ENCODE data around the gene KAT2B. TPM values are rescaled to one million over a fixed set of nuclear protein-coding genes. Genes with fewer than 3 reads are reported as not detected.

Gene KAT2B
- total RNA-seq, 2 donors from 2014 or later: 14.5 to 25.2 TPM

DNA sequence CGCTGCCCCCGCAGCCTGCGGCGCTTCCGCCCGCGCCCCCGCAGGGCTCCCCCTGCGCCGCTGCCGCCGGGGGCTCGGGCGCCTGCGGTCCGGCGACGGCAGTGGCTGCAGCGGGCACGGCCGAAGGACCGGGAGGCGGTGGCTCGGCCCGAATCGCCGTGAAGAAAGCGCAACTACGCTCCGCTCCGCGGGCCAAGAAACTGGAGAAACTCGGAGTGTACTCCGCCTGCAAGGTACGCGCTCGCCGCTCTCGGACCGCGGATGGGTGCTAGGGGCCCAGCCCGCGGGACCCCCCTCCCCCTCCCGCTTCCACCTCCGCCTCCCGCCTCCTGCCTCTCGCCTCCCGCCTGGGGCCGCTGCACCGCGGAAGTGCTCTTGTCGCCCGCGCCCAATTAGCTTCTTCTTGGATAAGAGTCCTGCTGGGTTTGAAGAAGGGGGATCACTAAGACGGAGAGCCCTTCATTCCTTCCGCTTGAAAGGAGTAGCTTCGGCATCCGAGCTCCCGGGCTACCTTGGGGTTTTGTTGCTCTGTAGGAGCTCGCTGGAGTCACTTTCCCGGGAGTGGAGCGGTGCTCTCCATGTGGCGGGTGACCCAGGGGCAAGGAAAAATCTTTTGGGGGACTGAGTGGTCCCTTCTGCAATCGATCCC lies 426 bp downstream of the KAT2B start:
- no peaks in the 10 kb centered on the region for H3K27me3 ChIP-seq
- no peaks in the 10 kb centered on the region for H3K9me3 ChIP-seq
- H3K27ac ChIP-seq: peak overlapping the region; percentile 88 to 99 (median 94)
- peak; percentile 21 to 39 (median 34) for TF ChIP-seq POLR2A (IDR thresholded peaks at IDR 0.05)
- TF ChIP-seq, protein P1, sequence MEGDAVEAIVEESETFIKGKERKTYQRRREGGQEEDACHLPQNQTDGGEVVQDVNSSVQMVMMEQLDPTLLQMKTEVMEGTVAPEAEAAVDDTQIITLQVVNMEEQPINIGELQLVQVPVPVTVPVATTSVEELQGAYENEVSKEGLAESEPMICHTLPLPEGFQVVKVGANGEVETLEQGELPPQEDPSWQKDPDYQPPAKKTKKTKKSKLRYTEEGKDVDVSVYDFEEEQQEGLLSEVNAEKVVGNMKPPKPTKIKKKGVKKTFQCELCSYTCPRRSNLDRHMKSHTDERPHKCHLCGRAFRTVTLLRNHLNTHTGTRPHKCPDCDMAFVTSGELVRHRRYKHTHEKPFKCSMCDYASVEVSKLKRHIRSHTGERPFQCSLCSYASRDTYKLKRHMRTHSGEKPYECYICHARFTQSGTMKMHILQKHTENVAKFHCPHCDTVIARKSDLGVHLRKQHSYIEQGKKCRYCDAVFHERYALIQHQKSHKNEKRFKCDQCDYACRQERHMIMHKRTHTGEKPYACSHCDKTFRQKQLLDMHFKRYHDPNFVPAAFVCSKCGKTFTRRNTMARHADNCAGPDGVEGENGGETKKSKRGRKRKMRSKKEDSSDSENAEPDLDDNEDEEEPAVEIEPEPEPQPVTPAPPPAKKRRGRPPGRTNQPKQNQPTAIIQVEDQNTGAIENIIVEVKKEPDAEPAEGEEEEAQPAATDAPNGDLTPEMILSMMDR (IDR thresholded peaks at IDR 0.05): peak in 4 of 7 experiments; percentile 3 to 33 (median 21)
- ATAC-seq (peak; percentile 64), DNase-seq (peak; percentile 74 to 81 (median 78))
- peaks cover 43% of the 10 kb centered on the region for H3K4me1 ChIP-seq
- WGBS, 2 donors: 0 to 1% methylated on average over 18 to 49 of the region's 64 CpGs
- intact Hi-C loops (cut with DNase I): no loop called here
- no peaks in the 10 kb centered on the region for H3K36me3 ChIP-seq (replicated peaks in 1 of 2; ENCODE audit: insufficient read depth in 1 of 2, low read depth in 2 of 2)
- peak overlapping the region; percentile 49 to 81 for H3K4me3 ChIP-seq

DNA sequence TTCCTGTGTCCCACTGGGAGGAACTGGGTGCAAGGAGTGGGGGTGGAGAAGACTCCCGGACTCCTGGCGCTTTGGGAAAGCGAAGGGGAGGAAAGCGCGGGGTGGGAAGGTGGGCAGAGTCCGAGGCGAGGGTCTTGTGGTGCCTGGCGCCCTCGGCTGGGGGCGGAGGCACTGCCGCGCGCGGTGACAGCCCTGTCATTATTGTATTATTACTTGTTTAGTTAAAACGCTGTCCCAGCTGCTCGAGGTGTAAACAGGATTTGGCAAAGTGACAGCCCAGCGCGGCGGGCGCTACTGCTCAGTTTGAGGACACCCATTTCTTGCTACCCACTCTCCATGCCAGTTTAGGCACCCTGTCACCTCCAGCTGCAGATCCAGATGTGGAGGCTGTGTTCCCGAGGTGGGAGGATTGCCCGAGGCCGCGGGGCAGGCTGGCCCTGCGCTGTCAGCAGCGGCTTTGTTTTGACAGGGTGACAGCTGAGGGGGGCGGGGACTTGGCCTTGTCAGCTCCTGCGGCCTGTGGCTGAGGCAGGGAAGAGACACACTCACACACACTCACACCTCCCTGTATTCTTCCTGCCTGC lies 1.0 kb downstream of the KAT2B start:
- no peaks in the 10 kb centered on the region for H3K36me3 ChIP-seq (replicated peaks in 1 of 2; ENCODE audit: insufficient read depth in 1 of 2, low read depth in 2 of 2)
- H3K27ac ChIP-seq: peak overlapping the region; percentile 88 to 99 (median 94)
- peak overlapping the region; percentile 49 to 81 for H3K4me3 ChIP-seq
- 0 to 2% methylated on average over 21 to 28 of the region's 28 CpGs for WGBS, 2 donors
- intact Hi-C loops (cut with DNase I): no loop called here
- H3K9me3 ChIP-seq: no peaks in the 10 kb centered on the region
- ATAC-seq (peak; percentile 58), DNase-seq (peak; percentile 88 to 93 (median 90))
- peak in 2 of 3 donors; percentile 50 to 54 for TF ChIP-seq POLR2A (IDR thresholded peaks at IDR 0.05)
- TF ChIP-seq, protein P1 (IDR thresholded peaks at IDR 0.05): no peak
- no peaks in the 10 kb centered on the region for H3K27me3 ChIP-seq
- peaks cover 43% of the 10 kb centered on the region for H3K4me1 ChIP-seq

DNA sequence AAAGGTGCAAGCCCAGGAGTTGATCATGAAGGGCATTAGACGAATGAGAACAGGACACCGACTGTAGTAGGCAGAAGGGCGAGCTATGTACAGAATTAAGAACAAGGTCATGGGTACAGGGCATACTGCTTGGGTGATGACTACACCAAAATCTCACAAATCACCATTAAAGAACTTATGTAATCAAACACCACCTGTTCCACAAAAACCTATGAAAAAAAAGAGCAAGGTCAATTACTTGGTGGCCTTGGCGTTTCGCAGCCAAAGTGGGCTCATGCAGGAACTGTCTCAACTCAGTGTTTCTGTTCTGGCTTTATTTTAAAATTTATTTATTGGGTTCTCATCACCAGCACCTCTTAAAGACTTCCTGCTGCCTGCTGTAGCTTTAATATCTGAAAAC lies 2.1 kb downstream of the KAT2B start:
- WGBS, 2 donors: 21 to 34% methylated on average over 5 of the region's 5 CpGs
- Histone ChIP-seq H3K27me3 (no peaks in the 10 kb centered on the region), H3K4me3 (no peak overlapping the region), H3K36me3 (replicated peaks in 1 of 2; ENCODE audit: insufficient read depth in 1 of 2, low read depth in 2 of 2) (no peaks in the 10 kb centered on the region), H3K27ac (peak overlapping the region in 3 of 4 donors; percentile 93 to 99 (median 95)), H3K4me1 (peaks cover 43% of the 10 kb centered on the region), H3K9me3 (no peaks in the 10 kb centered on the region)
- intact Hi-C loops (cut with DNase I): no loop called here
- no peak for DNase-seq
- ATAC-seq: no peak
- TF ChIP-seq, protein P1 (IDR thresholded peaks at IDR 0.05): no peak
- no peak for TF ChIP-seq POLR2A (IDR thresholded peaks at IDR 0.05)

DNA sequence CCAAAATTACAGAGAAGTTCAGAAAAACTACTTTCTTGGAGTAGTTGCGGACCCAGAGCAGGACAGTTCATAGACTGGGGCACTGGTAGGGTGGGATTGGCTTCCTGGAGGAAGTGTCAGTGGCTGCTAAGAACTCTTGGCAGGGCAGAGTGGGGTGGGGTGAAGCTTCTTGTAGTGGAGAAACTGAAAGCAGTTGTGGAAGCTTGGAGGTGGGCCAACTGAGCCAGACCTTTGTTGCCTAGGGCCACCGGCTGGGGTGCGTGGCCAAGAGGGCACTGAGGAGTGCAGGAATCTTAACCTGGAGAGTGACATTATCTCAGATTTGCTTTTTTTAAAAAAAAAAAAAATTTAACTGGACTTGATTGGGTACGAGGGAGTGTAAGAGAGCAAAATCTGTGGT lies 3.1 kb downstream of the KAT2B start:
- no peak for TF ChIP-seq POLR2A (IDR thresholded peaks at IDR 0.05)
- TF ChIP-seq, protein P1 (IDR thresholded peaks at IDR 0.05): no peak
- ATAC-seq (no peak), DNase-seq (peak; percentile 76 to 89 (median 87))
- Histone ChIP-seq H3K27me3 (no peaks in the 10 kb centered on the region), H3K4me3 (no peak overlapping the region), H3K36me3 (replicated peaks in 1 of 2; ENCODE audit: insufficient read depth in 1 of 2, low read depth in 2 of 2) (no peaks in the 10 kb centered on the region), H3K9me3 (no peaks in the 10 kb centered on the region), H3K4me1 (peaks cover 41% of the 10 kb centered on the region), H3K27ac (peak overlapping the region; percentile 22 to 99 (median 94))
- WGBS, 2 donors: 17 to 19% methylated on average over 4 of the region's 4 CpGs
- intact Hi-C loops (cut with DNase I): no loop called here
